GM12878 (cell line): ENCODE measurements around the gene MARCHF11.

Experiments used
- ASH2L ChIP-seq: fragments of 300-600, 200-600 bp; sonication (generic); IDR thresholded peaks from 2 replicates; pipeline ENCODE4 v1.6.1; 2017; ENCODE audit warnings: low read depth, mild to moderate bottlenecking, borderline replicate concordance
- BHLHE40 ChIP-seq, 2 experiments: fragments of 450-650 bp in 1 of 2; IDR thresholded peaks; 2 replicates each; pipeline ENCODE4 v1.6.1; 2011 to 2017; ENCODE audit warnings: low read depth in 2 of 2, borderline replicate concordance in 1 of 2, improper control_type of control experiment in 1 of 2, low read length in 1 of 2, mild to moderate bottlenecking in 1 of 2
- CREM ChIP-seq: IDR thresholded peaks from 2 replicates; pipeline ENCODE4 v1.6.1; 2014; ENCODE audit warnings: antibody characterized with exemption, low read depth
- EP300 ChIP-seq, 2 experiments: fragments of 150-350 bp in 1 of 2; IDR thresholded peaks; 2 replicates each; pipeline ENCODE4 v1.6.1; 2011 to 2012; ENCODE audit warnings: low read depth in 2 of 2, low read length in 2 of 2, borderline replicate concordance in 1 of 2, improper control_type of control experiment in 1 of 2, inconsistent platforms in 1 of 2; ENCODE audit not compliant: control insufficient read depth in 1 of 2
- EZH2 ChIP-seq: IDR thresholded peaks from 2 replicates; pipeline ENCODE4 v1.6.1; 2012; ENCODE audit warnings: low read depth, mild to moderate bottlenecking, control low read depth, inconsistent platforms, low read length, borderline replicate concordance; ENCODE audit not compliant: control insufficient read depth
- GABPA ChIP-seq: IDR thresholded peaks from 2 replicates; pipeline ENCODE4 v1.6.1; 2014; ENCODE audit warnings: antibody characterized with exemption, low read depth, mild to moderate bottlenecking, inconsistent platforms
- KDM1A ChIP-seq: fragments of 200-600 bp; sonication (generic); IDR thresholded peaks from 2 replicates; pipeline ENCODE4 v1.6.1; 2016; ENCODE audit warnings: borderline replicate concordance
- MTA2 ChIP-seq: fragments of 450-650 bp; IDR thresholded peaks from 2 replicates; pipeline ENCODE4 v1.6.1; 2016; ENCODE audit warnings: low read depth, mild to moderate bottlenecking, moderate library complexity
- MTA3 ChIP-seq: IDR thresholded peaks from 2 replicates; pipeline ENCODE4 v1.6.1; 2012; ENCODE audit warnings: low read length, inconsistent platforms, borderline replicate concordance
- NFYB ChIP-seq: IDR thresholded peaks from 2 replicates; pipeline ENCODE4 v1.6.1; 2011; ENCODE audit warnings: low read depth, mild to moderate bottlenecking, low read length, improper control_type of control experiment, moderate library complexity; ENCODE audit not compliant: insufficient read depth
- SIN3A ChIP-seq: IDR thresholded peaks from 2 replicates; pipeline ENCODE4 v1.6.1; 2012; ENCODE audit warnings: low read depth, low read length, improper control_type of control experiment
- STAT3 ChIP-seq: IDR thresholded peaks from 2 replicates; pipeline ENCODE4 v1.6.1; 2011; ENCODE audit warnings: low read depth, low read length, improper control_type of control experiment
- TF ChIP-seq, protein P1 (sequence below), 3 experiments: IDR thresholded peaks in 2 of 3; conservative IDR thresholded peaks in 1 of 3; 2 replicates each; pipeline ENCODE4 v1.5.1; 2011; ENCODE audit warnings: low read depth in 3 of 3, low read length in 3 of 3, mild to moderate bottlenecking in 3 of 3, control low read depth in 2 of 3, moderate library complexity in 2 of 3, inconsistent platforms in 1 of 3, mixed read lengths in 1 of 3; ENCODE audit not compliant: control insufficient read depth in 2 of 3, insufficient read depth in 1 of 3; ENCODE audit errors: extremely low read depth in 1 of 3
- TF ChIP-seq, protein P2 (sequence below): IDR thresholded peaks from 2 replicates; pipeline ENCODE4 v1.6.1; 2011; ENCODE audit warnings: mild to moderate bottlenecking, low read depth, low read length, moderate library complexity; ENCODE audit not compliant: insufficient replicate concordance

- no peak for TF ChIP-seq EP300 (IDR thresholded peaks at IDR 0.05; ENCODE audit: borderline replicate concordance in 1 of 2, control insufficient read depth in 1 of 2, low read depth in 2 of 2, low read length in 2 of 2)
- TF ChIP-seq BHLHE40 (IDR thresholded peaks at IDR 0.05; ENCODE audit: borderline replicate concordance in 1 of 2, low read depth in 2 of 2, low read length in 1 of 2) = no peak
- no peak for TF ChIP-seq STAT3
- TF ChIP-seq, protein P1, sequence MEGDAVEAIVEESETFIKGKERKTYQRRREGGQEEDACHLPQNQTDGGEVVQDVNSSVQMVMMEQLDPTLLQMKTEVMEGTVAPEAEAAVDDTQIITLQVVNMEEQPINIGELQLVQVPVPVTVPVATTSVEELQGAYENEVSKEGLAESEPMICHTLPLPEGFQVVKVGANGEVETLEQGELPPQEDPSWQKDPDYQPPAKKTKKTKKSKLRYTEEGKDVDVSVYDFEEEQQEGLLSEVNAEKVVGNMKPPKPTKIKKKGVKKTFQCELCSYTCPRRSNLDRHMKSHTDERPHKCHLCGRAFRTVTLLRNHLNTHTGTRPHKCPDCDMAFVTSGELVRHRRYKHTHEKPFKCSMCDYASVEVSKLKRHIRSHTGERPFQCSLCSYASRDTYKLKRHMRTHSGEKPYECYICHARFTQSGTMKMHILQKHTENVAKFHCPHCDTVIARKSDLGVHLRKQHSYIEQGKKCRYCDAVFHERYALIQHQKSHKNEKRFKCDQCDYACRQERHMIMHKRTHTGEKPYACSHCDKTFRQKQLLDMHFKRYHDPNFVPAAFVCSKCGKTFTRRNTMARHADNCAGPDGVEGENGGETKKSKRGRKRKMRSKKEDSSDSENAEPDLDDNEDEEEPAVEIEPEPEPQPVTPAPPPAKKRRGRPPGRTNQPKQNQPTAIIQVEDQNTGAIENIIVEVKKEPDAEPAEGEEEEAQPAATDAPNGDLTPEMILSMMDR (IDR thresholded peaks at IDR 0.05 in 2 of 3, conservative IDR thresholded peaks at IDR 0.05 in 1 of 3; ENCODE audit: control insufficient read depth in 2 of 3, extremely low read depth in 1 of 3, insufficient read depth in 1 of 3, low read depth in 3 of 3, low read length in 3 of 3) = no peak
- no peak for TF ChIP-seq KDM1A
- no peak for TF ChIP-seq CREM
- TF ChIP-seq MTA3 = no peak
- TF ChIP-seq EZH2 = no peak
- TF ChIP-seq NFYB = no peak
- no peak for TF ChIP-seq MTA2
- TF ChIP-seq ASH2L = no peak
- TF ChIP-seq GABPA = no peak
- TF ChIP-seq SIN3A = no peak
- TF ChIP-seq, protein P2, sequence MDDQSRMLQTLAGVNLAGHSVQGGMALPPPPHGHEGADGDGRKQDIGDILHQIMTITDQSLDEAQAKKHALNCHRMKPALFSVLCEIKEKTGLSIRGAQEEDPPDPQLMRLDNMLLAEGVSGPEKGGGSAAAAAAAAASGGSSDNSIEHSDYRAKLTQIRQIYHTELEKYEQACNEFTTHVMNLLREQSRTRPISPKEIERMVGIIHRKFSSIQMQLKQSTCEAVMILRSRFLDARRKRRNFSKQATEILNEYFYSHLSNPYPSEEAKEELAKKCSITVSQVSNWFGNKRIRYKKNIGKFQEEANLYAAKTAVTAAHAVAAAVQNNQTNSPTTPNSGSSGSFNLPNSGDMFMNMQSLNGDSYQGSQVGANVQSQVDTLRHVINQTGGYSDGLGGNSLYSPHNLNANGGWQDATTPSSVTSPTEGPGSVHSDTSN = no peak
Measured at GRCh38 chr5:16108418-16108817, 71.2 kb downstream of the MARCHF11 start.
